Measurements from ENCODE around the gene ZACN.
"Not testable (repeated sequence)": the region's sequence is repeated elsewhere in the genome, so short reads cannot be mapped to it uniquely, and the experiment has no call there.

The ZACN gene

GRCh38 chr17:76078860-76079534, at the start of gene ZACN:
Gene ZACN, plus strand, starts transcription at chr17:76079182. Its CDS starts 83 bp downstream, at chr17:76079265.
- Mint-ChIP-seq H3K4me1 (peaks cover 43% of the 10 kb centered on the region), H3K9me3 (no peaks in the 10 kb centered on the region), H3K4me3 (no peak within 1 kb of the TSS), H3K27me3 (peaks cover 51% of the 10 kb centered on the region), H3K36me3 (peaks cover 13% of the 10 kb centered on the region), H3K27ac (no peak within 1 kb of the TSS)
- ATAC-seq = no peak

- ATAC-seq = no peak
- no peaks in the 10 kb centered on the region for H3K36me3 Mint-ChIP-seq
- H3K9me3 Mint-ChIP-seq = no peaks in the 10 kb centered on the region
- H3K4me1 Mint-ChIP-seq = peaks cover 11% of the 10 kb centered on the region
- H3K4me3 Mint-ChIP-seq = no peak overlapping the region
- no peak overlapping the region for H3K27ac Mint-ChIP-seq
- H3K27me3 Mint-ChIP-seq = peaks cover 10% of the 10 kb centered on the region
These were observed 46.8 kb upstream of the ZACN start for GRCh38 chr17:76032073-76032779.

- Mint-ChIP-seq H3K4me1 (peaks cover 11% of the 10 kb centered on the region), H3K27me3 (peaks cover 10% of the 10 kb centered on the region), H3K27ac (no peak overlapping the region), H3K4me3 (no peak overlapping the region), H3K36me3 (no peaks in the 10 kb centered on the region), H3K9me3 (no peaks in the 10 kb centered on the region)
- no peak for ATAC-seq
These were observed 46.2 kb upstream of the ZACN start for GRCh38 chr17:76032780-76033108.

- no peak for ATAC-seq
- H3K27ac Mint-ChIP-seq = no peak overlapping the region
- peaks cover 11% of the 10 kb centered on the region for H3K4me1 Mint-ChIP-seq
- H3K4me3 Mint-ChIP-seq = no peak overlapping the region
- peaks cover 10% of the 10 kb centered on the region for H3K27me3 Mint-ChIP-seq
- H3K9me3 Mint-ChIP-seq = no peaks in the 10 kb centered on the region
- peaks cover 3% of the 10 kb centered on the region for H3K36me3 Mint-ChIP-seq
These were observed 45.8 kb upstream of the ZACN start for GRCh38 chr17:76033139-76033538.

GRCh38 chr17:76034428-76035350, 44.3 kb upstream of the ZACN start:
- peak; percentile 36 for ATAC-seq
- H3K4me1 Mint-ChIP-seq = peaks cover 2% of the 10 kb centered on the region
- no peaks in the 10 kb centered on the region for H3K9me3 Mint-ChIP-seq
- no peak overlapping the region for H3K4me3 Mint-ChIP-seq
- peaks cover 2% of the 10 kb centered on the region for H3K27me3 Mint-ChIP-seq
- peaks cover 18% of the 10 kb centered on the region for H3K36me3 Mint-ChIP-seq
- no peak overlapping the region for H3K27ac Mint-ChIP-seq

- H3K27me3 Mint-ChIP-seq = no peaks in the 10 kb centered on the region
- H3K4me3 Mint-ChIP-seq = no peak overlapping the region
- no peak overlapping the region for H3K27ac Mint-ChIP-seq
- peaks cover 34% of the 10 kb centered on the region for H3K36me3 Mint-ChIP-seq
- H3K4me1 Mint-ChIP-seq = no peaks in the 10 kb centered on the region
- H3K9me3 Mint-ChIP-seq = no peaks in the 10 kb centered on the region
- no peak for ATAC-seq
These were observed 42.3 kb upstream of the ZACN start for GRCh38 chr17:76036497-76037261.

- Mint-ChIP-seq H3K9me3 (no peaks in the 10 kb centered on the region), H3K4me1 (no peaks in the 10 kb centered on the region), H3K27me3 (no peaks in the 10 kb centered on the region), H3K27ac (no peak overlapping the region), H3K36me3 (peaks cover 43% of the 10 kb centered on the region), H3K4me3 (no peak overlapping the region)
- no peak for ATAC-seq
These were observed 40.9 kb upstream of the ZACN start for GRCh38 chr17:76038050-76038449.

GRCh38 chr17:76039121-76039520, 39.9 kb upstream of the ZACN start:
- Mint-ChIP-seq H3K4me3 (no peak overlapping the region), H3K27me3 (no peaks in the 10 kb centered on the region), H3K36me3 (peaks cover 54% of the 10 kb centered on the region), H3K27ac (no peak overlapping the region), H3K4me1 (no peaks in the 10 kb centered on the region), H3K9me3 (no peaks in the 10 kb centered on the region)
- no peak for ATAC-seq

- Mint-ChIP-seq H3K4me3 (no peak overlapping the region), H3K4me1 (no peaks in the 10 kb centered on the region), H3K9me3 (no peaks in the 10 kb centered on the region), H3K36me3 (peaks cover 64% of the 10 kb centered on the region), H3K27ac (no peak overlapping the region), H3K27me3 (no peaks in the 10 kb centered on the region)
- no peak for ATAC-seq
These were observed 38.6 kb upstream of the ZACN start for GRCh38 chr17:76040376-76040775.

- ATAC-seq, H3K4me3 Mint-ChIP-seq, H3K27ac Mint-ChIP-seq, H3K27me3 Mint-ChIP-seq, H3K9me3 Mint-ChIP-seq, H3K4me1 Mint-ChIP-seq: not testable (repeated sequence)
- peaks cover 78% of the 10 kb centered on the region for H3K36me3 Mint-ChIP-seq
These were observed 36.1 kb upstream of the ZACN start for GRCh38 chr17:76042868-76043267.

GRCh38 chr17:76044475-76045007, 34.4 kb upstream of the ZACN start:
- not testable (repeated sequence) for ATAC-seq, H3K9me3 Mint-ChIP-seq, H3K27me3 Mint-ChIP-seq, H3K4me3 Mint-ChIP-seq, H3K4me1 Mint-ChIP-seq, H3K27ac Mint-ChIP-seq
- H3K36me3 Mint-ChIP-seq = peaks cover 78% of the 10 kb centered on the region

GRCh38 chr17:76046064-76046463, 32.9 kb upstream of the ZACN start:
- H3K36me3 Mint-ChIP-seq = peaks cover 79% of the 10 kb centered on the region

GRCh38 chr17:76048025-76048605, 30.9 kb upstream of the ZACN start:
- no peak for ATAC-seq
- no peaks in the 10 kb centered on the region for H3K9me3 Mint-ChIP-seq
- peak overlapping the region; percentile 65 for H3K27ac Mint-ChIP-seq
- H3K36me3 Mint-ChIP-seq = peaks cover 78% of the 10 kb centered on the region
- peaks cover 9% of the 10 kb centered on the region for H3K4me1 Mint-ChIP-seq
- H3K27me3 Mint-ChIP-seq = no peaks in the 10 kb centered on the region
- no peak overlapping the region for H3K4me3 Mint-ChIP-seq

More at GRCh38 chr17:76046064-76046463, 32.9 kb upstream of the ZACN start:
- ATAC-seq = no peak
- peaks cover 9% of the 10 kb centered on the region for H3K4me1 Mint-ChIP-seq
- no peaks in the 10 kb centered on the region for H3K9me3 Mint-ChIP-seq
- H3K27ac Mint-ChIP-seq = no peak overlapping the region
- no peaks in the 10 kb centered on the region for H3K27me3 Mint-ChIP-seq
- H3K4me3 Mint-ChIP-seq = no peak overlapping the region

- H3K9me3 Mint-ChIP-seq = no peaks in the 10 kb centered on the region
- peaks cover 78% of the 10 kb centered on the region for H3K36me3 Mint-ChIP-seq
- no peaks in the 10 kb centered on the region for H3K27me3 Mint-ChIP-seq
- H3K4me1 Mint-ChIP-seq = peaks cover 9% of the 10 kb centered on the region
- H3K4me3 Mint-ChIP-seq = no peak overlapping the region
- no peak for ATAC-seq
- H3K27ac Mint-ChIP-seq = peak overlapping the region; percentile 65
These were observed 30.3 kb upstream of the ZACN start for GRCh38 chr17:76048711-76049110.

Data from stimulated activated memory B cell treated with anti-CD40 and anti-IgM and Interleukin-4, amounts not matched to agents 10 μg/mL and 1 μg/mL and 100 μg/mL, for 72 hours (primary cell).